Ovary (tissue), 9 donors: ENCODE measurements around the gene GPR158. TPM values are rescaled to one million over a fixed set of nuclear protein-coding genes. Genes with fewer than 3 reads are reported as not detected.
A peak's percentile ranks its signal among the peaks of the same experiment; 100 is the strongest.
"Not testable (repeated sequence)": the region's sequence is repeated elsewhere in the genome, so short reads cannot be mapped to it uniquely, and the experiment has no call there.

Experiments
- DNase-seq, 5 donors: peaks; one replicate each; pipeline ENCODE4 v3.0.0-alpha.2; 2019 to 2020
- H3K27ac ChIP-seq, 2 donors: fragments of 200-600 bp; one replicate each; pipeline versions ENCODE4 v1.5.1 to v1.8.0; 2019 to 2022
- H3K27me3 ChIP-seq: fragments of 200-600 bp; one replicate; pipeline ENCODE4 v1.8.0; 2022
- H3K36me3 ChIP-seq: fragments of 200-600 bp; sonication (generic); one replicate; pipeline ENCODE4 v1.5.1; 2019
- H3K4me1 ChIP-seq: one replicate; pipeline ENCODE4 v1.8.1; 2013; ENCODE audit warnings: mild to moderate bottlenecking, moderate library complexity; ENCODE audit not compliant: insufficient read depth
- H3K4me3 ChIP-seq: fragments of 200-600 bp; sonication (generic); one replicate; pipeline ENCODE4 v1.5.1; 2017
- H3K9me3 ChIP-seq, 2 donors: fragments of 200-600 bp in 1 of 2; sonication (generic) in 1 of 2; one replicate each; pipeline versions ENCODE4 v1.5.1 to v1.8.1; 2013 to 2019; ENCODE audit warnings: mild to moderate bottlenecking in 1 of 2, moderate library complexity in 1 of 2
- EP300 ChIP-seq: sonication (generic); formaldehyde crosslinking; IDR thresholded peaks from one replicate; pipeline ENCODE4 v1.6.1; 2017; ENCODE audit warnings: antibody characterized with exemption
- POLR2A ChIP-seq: fragments of 450-650 bp; IDR thresholded peaks from one replicate; pipeline ENCODE4 v1.6.1; 2017; ENCODE audit warnings: antibody characterized with exemption, mild to moderate bottlenecking, moderate library complexity
- WGBS, 3 donors: extraction: QIAGEN DNeasy Blood & Tissue Kit in 1 of 3; methylation state at CpG; one replicate each; pipeline versions ENCODE4 v1.1.5 to v1.1.7; 2013 to 2017; 5-methylcytosine and 5-hydroxymethylcytosine counted together
- intact Hi-C, 4 donors: fragments of 100-400 bp; cut with DNase I; formaldehyde crosslinking; loops; one replicate each; pipeline versions ENCODE4 v1.11.0 to v1.15.1; 2022 to 2023
- polyA plus RNA-seq, 2 donors: library from polyadenylated mRNA; stranded (reverse); fragments of 200-250 nt in 1 of 2; fragments of 350-450 nt in 1 of 2; fragmentation: Illumina TruSeq in 1 of 2; extraction: RNeasy Lipid Tissue Mini Kit (QIAGEN cat#74804) in 1 of 2; gene quantifications; one replicate each; pipeline ENCODE4 v1.2.3, GENCODE V29; 2013 to 2014
- total RNA-seq, 7 donors: library from RNA; depleted of rRNA in 2 of 7; stranded (reverse); fragments of >200 nt in 2 of 7; fragmentation: NEBNext Ultra II Directional in 3 of 7; extraction: Animal tissue kit (Norgen Biotek cat#: 25700) in 3 of 7; gene quantifications; one replicate each; pipeline versions ENCODE4 v1.1.0 to v1.2.4, GENCODE V29; 2016 to 2023
- TF ChIP-seq, protein P1 (sequence below), 3 donors: fragments of 450-650 bp in 2 of 3; fragments of 200-600 bp in 1 of 3; IDR thresholded peaks; one replicate each; pipeline versions ENCODE4 v1.5.1 to v1.8.0; 2016 to 2022; ENCODE audit warnings: antibody characterized with exemption in 3 of 3, mild to moderate bottlenecking in 1 of 3
- donor health status: DM: no; HTN: no; CAD: no; lungs with moderate emphysema.
- donor health status: DM: no; HTN: no; CAD: no.
- donor health status: Bipolar disorder and iron deficiency.
- donor health status: DM: yes; HTN: yes; CAD: no.
- donor health status: DM: no; HTN: no; CAD: no.
- donor health status: DM: yes; HTN: yes; CAD: no.

The GPR158 gene
- total and polyA plus RNA-seq, 9 donors = 0.10 to 0.47 (median 0.17) TPM; not detected in 1

- WGBS, 3 donors = 7 to 9% (median 8%) methylated on average over 7 of the region's 7 CpGs
Measured at GRCh38 chr10:25382029-25382810, 207.4 kb downstream of the GPR158 start.

GRCh38 chr10:25382901-25383300 is 208.1 kb downstream of the GPR158 start:
- H3K4me3 ChIP-seq, H3K27me3 ChIP-seq, H3K27ac ChIP-seq, intact Hi-C loops, H3K4me1 ChIP-seq, DNase-seq, H3K9me3 ChIP-seq, H3K36me3 ChIP-seq: not testable (repeated sequence)
- 67 to 83% (median 67%) methylated on average over 8 of the region's 8 CpGs for WGBS, 3 donors

More at GRCh38 chr10:25382029-25382810, 207.4 kb downstream of the GPR158 start:
- Histone ChIP-seq H3K4me1 (no peaks in the 10 kb centered on the region), H3K9me3 (no peaks in the 10 kb centered on the region), H3K4me3 (no peak overlapping the region), H3K27me3 (no peaks in the 10 kb centered on the region), H3K36me3 (no peaks in the 10 kb centered on the region), H3K27ac (no peak overlapping the region)
- DNase-seq = no peak
- TF ChIP-seq POLR2A (no peak), EP300 (no peak)
- TF ChIP-seq, protein P1, sequence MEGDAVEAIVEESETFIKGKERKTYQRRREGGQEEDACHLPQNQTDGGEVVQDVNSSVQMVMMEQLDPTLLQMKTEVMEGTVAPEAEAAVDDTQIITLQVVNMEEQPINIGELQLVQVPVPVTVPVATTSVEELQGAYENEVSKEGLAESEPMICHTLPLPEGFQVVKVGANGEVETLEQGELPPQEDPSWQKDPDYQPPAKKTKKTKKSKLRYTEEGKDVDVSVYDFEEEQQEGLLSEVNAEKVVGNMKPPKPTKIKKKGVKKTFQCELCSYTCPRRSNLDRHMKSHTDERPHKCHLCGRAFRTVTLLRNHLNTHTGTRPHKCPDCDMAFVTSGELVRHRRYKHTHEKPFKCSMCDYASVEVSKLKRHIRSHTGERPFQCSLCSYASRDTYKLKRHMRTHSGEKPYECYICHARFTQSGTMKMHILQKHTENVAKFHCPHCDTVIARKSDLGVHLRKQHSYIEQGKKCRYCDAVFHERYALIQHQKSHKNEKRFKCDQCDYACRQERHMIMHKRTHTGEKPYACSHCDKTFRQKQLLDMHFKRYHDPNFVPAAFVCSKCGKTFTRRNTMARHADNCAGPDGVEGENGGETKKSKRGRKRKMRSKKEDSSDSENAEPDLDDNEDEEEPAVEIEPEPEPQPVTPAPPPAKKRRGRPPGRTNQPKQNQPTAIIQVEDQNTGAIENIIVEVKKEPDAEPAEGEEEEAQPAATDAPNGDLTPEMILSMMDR (IDR thresholded peaks at IDR 0.05) = no peak
- intact Hi-C loops = no loop called here

DNA sequence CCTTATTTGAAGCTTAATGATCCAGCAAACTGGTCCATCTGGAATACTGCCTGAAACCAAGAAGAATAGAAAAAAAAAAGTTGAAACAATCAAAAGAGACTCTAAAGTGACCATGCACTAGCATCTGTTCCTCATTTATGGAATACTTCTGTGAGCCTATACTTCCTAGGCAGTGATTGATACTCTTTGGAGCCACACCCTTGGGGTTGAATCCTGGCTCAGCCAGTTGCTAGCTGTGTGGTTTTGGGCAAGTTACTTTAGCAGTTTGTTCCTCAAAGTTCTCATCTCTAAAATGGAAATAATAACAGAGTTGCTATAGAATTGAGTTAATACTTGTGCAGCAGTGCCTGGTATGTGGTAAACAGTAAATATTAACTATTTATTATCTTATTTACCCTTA is 208.9 kb downstream of the GPR158 start:
- TF ChIP-seq POLR2A (no peak), EP300 (no peak)
- TF ChIP-seq, protein P1 (IDR thresholded peaks at IDR 0.05) = no peak
- no peaks in the 10 kb centered on the region for H3K4me1 ChIP-seq
- H3K4me3 ChIP-seq = no peak overlapping the region
- H3K9me3 ChIP-seq = no peaks in the 10 kb centered on the region
- DNase-seq = no peak
- H3K36me3 ChIP-seq = no peaks in the 10 kb centered on the region
- intact Hi-C loops = no loop called here
- no peaks in the 10 kb centered on the region for H3K27me3 ChIP-seq
- H3K27ac ChIP-seq = no peak overlapping the region

GRCh38 chr10:25384618-25385017 is 209.8 kb downstream of the GPR158 start:
- H3K9me3 ChIP-seq = no peaks in the 10 kb centered on the region
- no peaks in the 10 kb centered on the region for H3K27me3 ChIP-seq
- WGBS, 3 donors = 66 to 73% (median 68%) methylated on average over 3 of the region's 3 CpGs
- intact Hi-C loops = no loop called here
- TF ChIP-seq POLR2A (no peak), EP300 (no peak)
- TF ChIP-seq, protein P1 (IDR thresholded peaks at IDR 0.05) = no peak
- H3K27ac ChIP-seq = no peak overlapping the region
- no peaks in the 10 kb centered on the region for H3K4me1 ChIP-seq
- no peaks in the 10 kb centered on the region for H3K36me3 ChIP-seq
- H3K4me3 ChIP-seq = no peak overlapping the region
- DNase-seq = no peak

GRCh38 chr10:25388188-25388861 is 213.5 kb downstream of the GPR158 start:
- no peak overlapping the region for H3K27ac ChIP-seq
- H3K4me3 ChIP-seq = no peak overlapping the region
- WGBS, 3 donors = 82 to 86% (median 85%) methylated on average over 7 of the region's 7 CpGs
- H3K27me3 ChIP-seq = no peaks in the 10 kb centered on the region
- no peaks in the 10 kb centered on the region for H3K36me3 ChIP-seq
- no peak for TF ChIP-seq POLR2A
- TF ChIP-seq, protein P1 (IDR thresholded peaks at IDR 0.05) = no peak
- TF ChIP-seq EP300 = no peak
- intact Hi-C loops = no loop called here
- DNase-seq = peak in 1 of 5 donors; percentile 6
- no peaks in the 10 kb centered on the region for H3K9me3 ChIP-seq
- no peaks in the 10 kb centered on the region for H3K4me1 ChIP-seq
